Endothelial cell of umbilical vein (primary cell): ENCODE data around the gene PIGX. TPM values are rescaled to one million over a fixed set of nuclear protein-coding genes. Genes with fewer than 3 reads are reported as not detected.

Experiments used
- BruUV-seq: library from RNA; stranded (reverse); fragments of 400-500 nt; replicated peaks from 2 replicates; lab custom pipeline; 2021; lab: Mats Ljungman, UMichigan
- CTCF ChIA-PET: fragments of 300-600, 350-600 bp; sonication (Branson Sonifier 250); formaldehyde crosslinking; loops from one replicate; lab custom pipeline; 2021; ENCODE audit warnings: antibody characterized with exemption, inconsistent platforms; lab: Charles Lee
- POLR2A ChIA-PET: fragments of 300-600, 350-600 bp; sonication (Branson Sonifier 250); formaldehyde crosslinking; loops from one replicate; lab custom pipeline; 2021; ENCODE audit warnings: antibody characterized with exemption, inconsistent platforms; lab: Charles Lee
- DNase-seq: peaks from one replicate; pipeline ENCODE4 v3.0.0-alpha.2; 2011; ENCODE audit warnings: low read depth, low spot score
- FAIRE-seq: peaks from 2 replicates; lab custom pipeline; 2011; peaks lifted over from hg19 to GRCh38; lab: Jason Lieb, UNC
- H2AFZ ChIP-seq: 2 replicates; pipeline ENCODE4 v1.6.0; 2012; ENCODE audit warnings: low read depth, low read length, control low read depth, inconsistent platforms
- H3K27ac ChIP-seq: 2 replicates; pipeline ENCODE4 v1.5.1; 2011; ENCODE audit warnings: low read depth, mild to moderate bottlenecking, control low read depth, low read length, moderate library complexity; ENCODE audit not compliant: insufficient read depth
- H3K27me3 ChIP-seq, 2 experiments: 2 replicates each; pipeline versions ENCODE4 v1.6.0 to v1.6.1; 2011; ENCODE audit warnings: low read length in 2 of 2, mixed read lengths in 1 of 2; ENCODE audit not compliant: control insufficient read depth in 2 of 2, insufficient read depth in 2 of 2
- H3K36me3 ChIP-seq, 2 experiments: 2 replicates in 1 of 2; 3 replicates in 1 of 2; pipeline ENCODE4 v1.5.1; 2011; ENCODE audit warnings: low read length in 2 of 2, mild to moderate bottlenecking in 1 of 2, moderate library complexity in 1 of 2; ENCODE audit not compliant: control insufficient read depth in 2 of 2, insufficient read depth in 2 of 2; ENCODE audit errors: extremely low read depth in 1 of 2
- H3K4me1 ChIP-seq: 3 replicates; pipeline ENCODE4 v1.5.1; 2011; ENCODE audit warnings: mild to moderate bottlenecking, low read length; ENCODE audit not compliant: control insufficient read depth, insufficient read depth; ENCODE audit errors: extremely low read depth
- H3K4me2 ChIP-seq: 2 replicates; pipeline ENCODE4 v1.6.1; 2011; ENCODE audit warnings: low read length, control low read depth, mixed read lengths; ENCODE audit not compliant: insufficient read depth
- H3K4me3 ChIP-seq, 3 experiments: fragments of 200-600 bp in 1 of 3; sonication (generic), shearing (Covaris generic) in 1 of 3; replicated peaks in 1 of 3; 2 replicates each; pipeline ENCODE4 v1.5.1; 2011 to 2016; ENCODE audit warnings: control low read depth in 3 of 3, low read length in 3 of 3, mild to moderate bottlenecking in 2 of 3, inconsistent platforms in 1 of 3, low read depth in 1 of 3, moderate library complexity in 1 of 3; ENCODE audit not compliant: insufficient read depth in 1 of 3
- H3K79me2 ChIP-seq: 2 replicates; pipeline ENCODE4 v1.6.0; 2012; ENCODE audit warnings: low read length, inconsistent platforms; ENCODE audit not compliant: control insufficient read depth, insufficient read depth
- H3K9ac ChIP-seq: replicated peaks from 2 replicates; pipeline ENCODE3; 2011; ENCODE audit warnings: low read length, control low read depth; ENCODE audit not compliant: insufficient read depth; ENCODE audit errors: extremely low read depth
- H3K9me1 ChIP-seq: replicated peaks from 3 replicates; pipeline ENCODE4 v1.6.0; 2011; ENCODE audit warnings: mild to moderate bottlenecking, low read length; ENCODE audit not compliant: control insufficient read depth, insufficient read depth; ENCODE audit errors: extremely low read depth
- H3K9me3 ChIP-seq: replicated peaks from 2 replicates; pipeline ENCODE4 v1.5.1; 2012; ENCODE audit warnings: low read length, inconsistent platforms; ENCODE audit not compliant: control insufficient read depth, insufficient read depth
- H4K20me1 ChIP-seq: replicated peaks from 2 replicates; pipeline ENCODE3; 2011; ENCODE audit warnings: mild to moderate bottlenecking, low read length; ENCODE audit not compliant: control insufficient read depth, insufficient read depth; ENCODE audit errors: extremely low read depth
- FOS ChIP-seq: IDR thresholded peaks from 2 replicates; pipeline ENCODE4 v1.6.1; 2011; ENCODE audit warnings: mild to moderate bottlenecking, low read length, moderate library complexity, borderline replicate concordance; ENCODE audit not compliant: insufficient read depth
- GATA2 ChIP-seq: IDR thresholded peaks from 2 replicates; pipeline ENCODE4 v1.7.0; 2011; ENCODE audit warnings: low read depth, mild to moderate bottlenecking, moderate library complexity, mixed read lengths, low read length; ENCODE audit not compliant: insufficient read length, insufficient read depth
- JUN ChIP-seq: IDR thresholded peaks from 2 replicates; pipeline ENCODE4 v1.6.1; 2011; ENCODE audit warnings: borderline replicate concordance, low read depth; ENCODE audit not compliant: insufficient read length, insufficient read depth
- MAX ChIP-seq: IDR thresholded peaks from 2 replicates; pipeline ENCODE4 v1.6.1; 2011; ENCODE audit not compliant: insufficient read depth, insufficient read length
- MYC ChIP-seq: IDR thresholded peaks from one replicate; pipeline ENCODE4 v1.6.1; 2011; ENCODE audit warnings: mild to moderate bottlenecking, low read depth, low read length
- POLR2A ChIP-seq: IDR thresholded peaks from 2 replicates; pipeline ENCODE4 v1.6.1; 2012; ENCODE audit warnings: low read depth, mild to moderate bottlenecking, control low read depth, low read length
- POLR2AphosphoS5 ChIP-seq: IDR thresholded peaks from 2 replicates; pipeline ENCODE4 v1.6.1; 2012; ENCODE audit warnings: low read depth, mild to moderate bottlenecking, control low read depth, low read length, moderate library complexity; ENCODE audit not compliant: insufficient read depth
- dilution Hi-C: fragments of 300-500 bp; cut with MboI; formaldehyde crosslinking; loops from one replicate; pipeline ENCODE4 v1.15.0; 2019; ENCODE audit warnings: low sequenced_read_pairs; ENCODE audit not compliant: extremely low pct_ligation_motif_present
- intact Hi-C: fragments of 100-400 bp; cut with micrococcal nuclease; formaldehyde crosslinking; loops from one replicate; pipeline ENCODE4 v1.10.0; 2022
- polyA plus RNA-seq, 4 experiments: library from polyadenylated mRNA; depleted of rRNA in 3 of 4; stranded (reverse) in 3 of 4; unstranded in 1 of 4; fragments of >200 nt; gene quantifications; 2 replicates each; pipeline versions ENCODE4 v1.2.1 to v1.2.3, GENCODE V29; 2011 to 2012; ENCODE audit warnings: missing spikeins in 1 of 4
- total RNA-seq: library from RNA; stranded (reverse); gene quantifications from 2 replicates; pipeline ENCODE4 v1.2.3, GENCODE V29; 2021
- TF ChIP-seq, protein P1 (sequence below), 2 donors: IDR thresholded peaks; 1 replicate in 1 of 2; 2 replicates in 1 of 2; pipeline ENCODE4 v1.5.1; 2011; ENCODE audit warnings: low read length in 2 of 2, mild to moderate bottlenecking in 2 of 2, moderate library complexity in 2 of 2, control low read depth in 1 of 2, inconsistent platforms in 1 of 2, low read depth in 1 of 2; ENCODE audit not compliant: insufficient read depth in 1 of 2; ENCODE audit errors: extremely low read depth in 1 of 2

PIGX gene
- total and polyA plus RNA-seq, 2 donors (not counting 3 experiments of a cell fraction or from before 2014, with no cell fraction given) = 9.2 to 14.0 TPM

GRCh38 chr3:196778755-196779154 lies 66.6 kb downstream of the PIGX start:
- peak; percentile 12 for DNase-seq
- intact Hi-C loops = no loop called here
- peaks cover 4 to 8% of the 10 kb centered on the region in 2 experiments for H3K36me3 ChIP-seq
- ChIA-PET CTCF (no interaction called here), POLR2A (no interaction called here)
- peaks cover 73% of the 10 kb centered on the region for H3K79me2 ChIP-seq
- H3K9ac ChIP-seq = no peak overlapping the region
- no peaks in the 10 kb centered on the region for H3K9me3 ChIP-seq
- H3K27ac ChIP-seq = no peak overlapping the region
- H3K4me2 ChIP-seq = no peak overlapping the region
- BruUV-seq = no TSS peak
- dilution Hi-C loops = no loop called here
- no peak overlapping the region for H3K4me3 ChIP-seq
- FAIRE-seq = no peak
- peaks cover 4% of the 10 kb centered on the region for H4K20me1 ChIP-seq
- TF ChIP-seq POLR2A (no peak), MAX (no peak), POLR2AphosphoS5 (no peak)
- TF ChIP-seq, protein P1, sequence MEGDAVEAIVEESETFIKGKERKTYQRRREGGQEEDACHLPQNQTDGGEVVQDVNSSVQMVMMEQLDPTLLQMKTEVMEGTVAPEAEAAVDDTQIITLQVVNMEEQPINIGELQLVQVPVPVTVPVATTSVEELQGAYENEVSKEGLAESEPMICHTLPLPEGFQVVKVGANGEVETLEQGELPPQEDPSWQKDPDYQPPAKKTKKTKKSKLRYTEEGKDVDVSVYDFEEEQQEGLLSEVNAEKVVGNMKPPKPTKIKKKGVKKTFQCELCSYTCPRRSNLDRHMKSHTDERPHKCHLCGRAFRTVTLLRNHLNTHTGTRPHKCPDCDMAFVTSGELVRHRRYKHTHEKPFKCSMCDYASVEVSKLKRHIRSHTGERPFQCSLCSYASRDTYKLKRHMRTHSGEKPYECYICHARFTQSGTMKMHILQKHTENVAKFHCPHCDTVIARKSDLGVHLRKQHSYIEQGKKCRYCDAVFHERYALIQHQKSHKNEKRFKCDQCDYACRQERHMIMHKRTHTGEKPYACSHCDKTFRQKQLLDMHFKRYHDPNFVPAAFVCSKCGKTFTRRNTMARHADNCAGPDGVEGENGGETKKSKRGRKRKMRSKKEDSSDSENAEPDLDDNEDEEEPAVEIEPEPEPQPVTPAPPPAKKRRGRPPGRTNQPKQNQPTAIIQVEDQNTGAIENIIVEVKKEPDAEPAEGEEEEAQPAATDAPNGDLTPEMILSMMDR (IDR thresholded peaks at IDR 0.05; ENCODE audit: extremely low read depth in 1 of 2, insufficient read depth in 1 of 2, low read depth in 1 of 2, low read length in 2 of 2) = no peak
- H3K9me1 ChIP-seq = no peaks in the 10 kb centered on the region
- peaks cover 12% of the 10 kb centered on the region for H3K4me1 ChIP-seq
- H3K27me3 ChIP-seq = no peaks in the 10 kb centered on the region
- H2AFZ ChIP-seq = no peak overlapping the region

GRCh38 chr3:196782511-196782910 lies 70.3 kb downstream of the PIGX start:
- Histone ChIP-seq H3K27ac (no peak overlapping the region), H3K4me1 (no peaks in the 10 kb centered on the region), H3K4me3 (no peak overlapping the region), H3K9me3 (no peaks in the 10 kb centered on the region), H3K9me1 (no peaks in the 10 kb centered on the region), H3K79me2 (peaks cover 56% of the 10 kb centered on the region), H3K9ac (no peak overlapping the region), H4K20me1 (peaks cover 4% of the 10 kb centered on the region), H3K4me2 (no peak overlapping the region), H3K36me3 (peaks cover 4 to 8% of the 10 kb centered on the region in 2 experiments), H2AFZ (no peak overlapping the region), H3K27me3 (no peaks in the 10 kb centered on the region)
- DNase-seq (no peak), FAIRE-seq (no peak)
- no TSS peak for BruUV-seq
- TF ChIP-seq, protein P1 (IDR thresholded peaks at IDR 0.05; ENCODE audit: extremely low read depth in 1 of 2, insufficient read depth in 1 of 2, low read depth in 1 of 2, low read length in 2 of 2) = no peak
- no peak for TF ChIP-seq FOS
- no peak for TF ChIP-seq GATA2
- no peak for TF ChIP-seq MYC
- TF ChIP-seq JUN = no peak
- intact Hi-C loops = no loop called here
- ChIA-PET CTCF (no interaction called here), POLR2A (no interaction called here)
- dilution Hi-C loops = no loop called here
